Measurements from ENCODE around the gene USP10. TPM values are rescaled to one million over a fixed set of nuclear protein-coding genes. Genes with fewer than 3 reads are reported as not detected.

The USP10 gene
- total RNA-seq, 1 donor from 2014 or later: 62.7 TPM

DNA sequence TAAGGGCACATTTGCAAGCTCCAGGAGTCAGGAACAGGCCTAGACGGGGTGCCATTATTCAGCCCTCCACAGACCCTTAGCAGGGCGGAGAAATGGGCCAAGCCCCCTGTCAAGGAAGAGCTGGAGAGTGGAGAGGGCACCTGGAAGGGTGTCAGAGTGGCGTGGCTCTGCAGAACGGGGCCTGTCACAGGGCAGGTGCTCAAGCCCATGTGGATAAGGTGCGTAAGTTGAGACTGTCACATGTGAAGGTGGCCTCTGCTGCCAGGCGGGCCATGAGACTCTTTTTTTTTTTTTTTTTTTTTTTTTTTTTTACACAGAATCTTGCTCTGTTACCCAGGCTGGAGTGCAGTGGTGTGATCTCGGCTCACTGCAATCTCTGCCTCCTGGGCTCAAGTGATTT lies 108.0 kb downstream of the USP10 start:
- DNase-seq (peak; percentile 15), ATAC-seq (no peak)
- H3K36me3 ChIP-seq: no peaks in the 10 kb centered on the region
- TF ChIP-seq, protein P1, sequence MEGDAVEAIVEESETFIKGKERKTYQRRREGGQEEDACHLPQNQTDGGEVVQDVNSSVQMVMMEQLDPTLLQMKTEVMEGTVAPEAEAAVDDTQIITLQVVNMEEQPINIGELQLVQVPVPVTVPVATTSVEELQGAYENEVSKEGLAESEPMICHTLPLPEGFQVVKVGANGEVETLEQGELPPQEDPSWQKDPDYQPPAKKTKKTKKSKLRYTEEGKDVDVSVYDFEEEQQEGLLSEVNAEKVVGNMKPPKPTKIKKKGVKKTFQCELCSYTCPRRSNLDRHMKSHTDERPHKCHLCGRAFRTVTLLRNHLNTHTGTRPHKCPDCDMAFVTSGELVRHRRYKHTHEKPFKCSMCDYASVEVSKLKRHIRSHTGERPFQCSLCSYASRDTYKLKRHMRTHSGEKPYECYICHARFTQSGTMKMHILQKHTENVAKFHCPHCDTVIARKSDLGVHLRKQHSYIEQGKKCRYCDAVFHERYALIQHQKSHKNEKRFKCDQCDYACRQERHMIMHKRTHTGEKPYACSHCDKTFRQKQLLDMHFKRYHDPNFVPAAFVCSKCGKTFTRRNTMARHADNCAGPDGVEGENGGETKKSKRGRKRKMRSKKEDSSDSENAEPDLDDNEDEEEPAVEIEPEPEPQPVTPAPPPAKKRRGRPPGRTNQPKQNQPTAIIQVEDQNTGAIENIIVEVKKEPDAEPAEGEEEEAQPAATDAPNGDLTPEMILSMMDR (IDR thresholded peaks at IDR 0.05): no peak
- intact Hi-C loops (cut with DNase I): no loop called here
- H3K4me3 ChIP-seq: no peak overlapping the region
- peaks cover 7% of the 10 kb centered on the region for H3K4me1 ChIP-seq
- no peak overlapping the region for H3K27ac ChIP-seq
- no peaks in the 10 kb centered on the region for H3K9me3 ChIP-seq
- no peaks in the 10 kb centered on the region for H3K27me3 ChIP-seq (ENCODE audit: low read depth)

DNA sequence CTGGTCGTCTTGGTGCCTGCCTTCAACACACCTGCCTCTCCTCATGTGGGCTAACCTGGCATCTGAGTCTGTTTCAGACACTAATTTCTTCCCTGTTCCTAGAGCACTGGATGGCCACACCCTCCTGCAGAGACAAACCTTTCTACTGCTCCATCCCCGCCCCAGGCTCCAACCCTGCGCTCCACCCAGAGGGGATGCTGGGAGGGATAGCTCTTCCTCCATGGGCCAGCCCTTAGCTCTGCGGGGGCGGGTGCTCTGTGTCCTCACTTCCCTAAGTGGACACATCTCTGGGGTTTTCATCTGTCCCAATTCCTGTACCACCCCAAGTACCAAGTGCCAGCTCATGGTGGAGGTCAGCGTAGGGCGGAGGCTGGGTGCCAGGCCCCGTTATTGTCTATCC lies 109.0 kb downstream of the USP10 start:
- Histone ChIP-seq H3K4me1 (peaks cover 7% of the 10 kb centered on the region), H3K4me3 (no peak overlapping the region), H3K9me3 (no peaks in the 10 kb centered on the region), H3K27me3 (ENCODE audit: low read depth) (no peaks in the 10 kb centered on the region), H3K27ac (no peak overlapping the region), H3K36me3 (no peaks in the 10 kb centered on the region)
- TF ChIP-seq, protein P1 (IDR thresholded peaks at IDR 0.05): no peak
- intact Hi-C loops (cut with DNase I): no loop called here
- peak; percentile 42 to 44 for ATAC-seq
- peak; percentile 78 for DNase-seq

DNA sequence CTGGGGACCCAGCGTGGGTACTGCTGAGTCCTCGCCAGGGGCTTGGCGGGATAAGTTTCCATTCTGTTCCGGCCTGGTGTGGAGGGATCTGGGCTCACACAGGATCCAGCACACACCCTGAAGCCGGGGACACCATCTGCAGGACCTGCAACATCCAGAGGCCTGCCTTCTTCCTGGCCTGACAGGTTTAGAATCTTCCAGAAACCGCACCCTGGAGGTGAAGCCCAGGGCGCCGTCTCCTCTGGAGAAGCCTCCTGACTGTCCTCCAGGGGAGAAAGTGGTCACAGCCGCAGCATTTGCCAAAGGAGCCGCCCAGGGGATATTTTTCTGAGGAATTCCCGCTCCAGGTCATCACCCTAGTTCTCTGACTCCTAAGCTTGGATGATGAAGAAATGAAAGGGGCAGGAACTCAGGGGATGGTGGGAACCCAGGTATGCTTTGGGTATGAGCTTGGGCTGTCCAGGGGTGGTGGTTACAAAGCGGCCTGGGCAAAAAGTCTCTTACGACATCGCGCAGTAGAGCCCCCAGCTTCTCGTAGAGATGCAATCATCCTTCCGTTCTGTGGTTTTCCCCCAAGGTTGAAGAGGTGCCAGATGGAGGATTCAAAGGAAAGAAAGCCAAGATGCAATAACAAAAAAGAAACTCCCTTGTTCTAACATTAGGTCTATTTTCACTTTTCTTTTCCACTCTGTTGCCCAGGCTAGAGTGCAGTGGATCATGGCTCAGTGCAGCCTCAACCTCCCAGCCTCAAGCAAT lies 110.9 kb downstream of the USP10 start:
- Histone ChIP-seq H3K4me3 (no peak overlapping the region), H3K36me3 (no peaks in the 10 kb centered on the region), H3K27ac (no peak overlapping the region), H3K4me1 (peaks cover 7% of the 10 kb centered on the region), H3K9me3 (no peaks in the 10 kb centered on the region), H3K27me3 (ENCODE audit: low read depth) (no peaks in the 10 kb centered on the region)
- intact Hi-C loops (cut with DNase I): no loop called here
- DNase-seq (no peak), ATAC-seq (peak in 1 of 2 donors; percentile 12)
- TF ChIP-seq, protein P1 (IDR thresholded peaks at IDR 0.05): no peak

DNA sequence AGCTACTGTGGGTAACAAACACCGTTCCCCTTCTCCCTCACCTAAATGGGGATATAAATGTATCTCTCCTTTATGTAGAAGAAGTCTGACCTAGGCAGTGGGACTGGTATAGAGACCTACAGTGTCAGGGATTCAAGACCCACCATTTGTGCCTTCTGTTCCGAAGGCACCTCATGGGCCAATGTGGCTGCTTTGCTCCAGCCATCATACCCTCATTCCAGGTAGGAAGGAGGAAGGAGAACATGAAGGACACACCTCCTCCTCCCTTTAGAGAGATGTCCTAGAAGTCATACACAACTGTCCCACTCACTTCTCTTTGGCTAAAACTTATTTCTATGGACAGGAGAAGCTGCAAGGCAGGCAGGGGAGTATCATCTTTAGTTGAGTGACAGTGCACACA lies 111.7 kb downstream of the USP10 start:
- no peaks in the 10 kb centered on the region for H3K9me3 ChIP-seq
- TF ChIP-seq, protein P1 (IDR thresholded peaks at IDR 0.05): no peak
- H3K27ac ChIP-seq: no peak overlapping the region
- H3K36me3 ChIP-seq: no peaks in the 10 kb centered on the region
- H3K4me1 ChIP-seq: peaks cover 4% of the 10 kb centered on the region
- no peaks in the 10 kb centered on the region for H3K27me3 ChIP-seq (ENCODE audit: low read depth)
- intact Hi-C loops (cut with DNase I): no loop called here
- no peak overlapping the region for H3K4me3 ChIP-seq
- ATAC-seq (no peak), DNase-seq (no peak)

DNA sequence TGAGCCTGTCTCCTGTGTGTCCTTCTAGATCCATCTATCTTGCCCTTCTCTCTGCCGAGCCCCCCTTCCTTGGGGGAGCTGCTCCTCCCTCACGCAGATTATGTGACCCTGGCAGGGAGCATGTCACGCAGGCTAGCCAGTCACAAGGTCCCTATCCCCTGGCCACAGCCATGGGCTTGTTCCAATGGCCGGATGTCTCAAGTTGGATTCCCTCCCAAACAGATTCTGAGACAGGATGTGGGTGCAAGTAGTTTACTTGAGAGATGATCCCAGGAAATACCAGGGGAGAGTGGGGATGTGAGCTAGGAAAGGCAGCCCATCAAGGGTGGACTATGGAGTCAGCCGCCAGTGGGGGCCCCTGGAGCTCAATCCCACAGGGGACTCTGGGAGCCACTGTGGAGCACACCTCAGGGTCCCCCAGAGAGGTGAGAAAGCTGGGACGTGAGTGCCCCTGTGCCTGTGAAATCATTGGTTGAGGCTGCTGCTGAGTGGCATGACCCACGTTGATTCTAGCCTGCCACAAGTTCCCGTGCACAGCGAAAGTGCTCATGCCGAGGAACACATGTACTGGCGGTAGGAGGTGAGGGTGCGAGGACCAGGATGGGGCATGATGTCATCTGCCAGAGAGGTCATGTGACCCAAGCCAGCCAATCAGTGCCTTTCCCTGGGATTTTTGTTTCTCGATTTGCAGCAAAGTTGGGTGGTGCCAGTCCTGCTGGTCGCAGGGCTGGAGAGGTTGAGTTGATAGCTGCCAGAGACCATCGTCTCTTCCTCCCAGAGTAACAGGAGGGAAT lies 113.5 kb downstream of the USP10 start:
- no peak for ATAC-seq

More for the DNA sequence above, 113.5 kb downstream of the USP10 start:
- Histone ChIP-seq H3K4me1 (no peaks in the 10 kb centered on the region), H3K9me3 (no peaks in the 10 kb centered on the region), H3K4me3 (no peak overlapping the region), H3K27me3 (ENCODE audit: low read depth) (no peaks in the 10 kb centered on the region), H3K36me3 (no peaks in the 10 kb centered on the region), H3K27ac (no peak overlapping the region)
- no peak for DNase-seq
- TF ChIP-seq, protein P1 (IDR thresholded peaks at IDR 0.05): no peak
- intact Hi-C loops (cut with DNase I): no loop called here
